Measurements from ENCODE around the gene STX4.

Gene STX4

DNA sequence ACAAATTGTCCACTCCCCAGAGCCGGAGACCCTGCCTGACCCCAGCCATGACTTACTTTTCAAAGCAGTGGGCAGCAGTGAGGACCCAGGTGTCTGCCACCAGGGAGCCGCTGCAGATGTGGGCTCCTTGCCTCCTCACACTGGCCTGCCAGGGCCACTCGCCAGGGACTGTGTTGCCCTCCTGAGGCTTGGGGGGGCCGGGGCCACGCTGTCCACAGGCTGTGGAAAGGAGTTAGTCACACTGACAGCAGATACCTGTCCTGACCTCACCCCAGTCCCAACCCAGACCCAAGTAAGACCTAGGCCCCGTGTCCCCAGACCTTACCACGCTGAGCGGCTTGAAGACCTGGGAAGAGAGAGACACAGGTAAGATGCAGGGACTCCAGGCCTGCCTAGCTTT lies 54.1 kb downstream of the STX4 start:
- H3K4me1 Mint-ChIP-seq (ENCODE audit: low read depth) = peaks cover under 1% of the 10 kb centered on the region
- no peak overlapping the region for H3K4me3 Mint-ChIP-seq
- peaks cover 11% of the 10 kb centered on the region for H3K36me3 Mint-ChIP-seq (ENCODE audit: low read depth)
- H3K27me3 Mint-ChIP-seq (ENCODE audit: low read depth) = no peaks in the 10 kb centered on the region
- H3K9me3 Mint-ChIP-seq = no peaks in the 10 kb centered on the region
- no peak overlapping the region for H3K27ac Mint-ChIP-seq

DNA sequence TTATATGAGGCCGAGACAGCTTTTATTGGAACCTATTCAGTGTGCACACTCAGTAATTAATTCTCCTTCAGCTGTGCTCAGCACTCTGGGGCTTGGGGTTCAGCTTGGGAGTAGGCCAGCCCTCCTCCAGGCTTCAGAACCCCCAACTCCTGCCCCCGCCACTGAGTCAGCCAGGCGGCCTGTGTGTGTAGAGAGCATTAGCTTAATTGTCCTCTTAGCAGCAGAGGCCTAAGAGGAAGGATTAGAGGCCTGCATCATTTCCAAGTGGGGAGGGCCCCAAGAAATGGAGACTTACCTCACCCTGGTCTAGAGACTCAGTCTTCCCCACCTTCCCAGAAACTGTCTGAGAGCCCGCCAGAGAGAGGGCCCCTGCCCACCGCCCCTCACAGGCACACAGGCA lies 54.6 kb downstream of the STX4 start:
- no peaks in the 10 kb centered on the region for H3K9me3 Mint-ChIP-seq
- no peak overlapping the region for H3K4me3 Mint-ChIP-seq
- no peak overlapping the region for H3K27ac Mint-ChIP-seq
- H3K36me3 Mint-ChIP-seq (ENCODE audit: low read depth) = peaks cover 12% of the 10 kb centered on the region
- peaks cover 4% of the 10 kb centered on the region for H3K4me1 Mint-ChIP-seq (ENCODE audit: low read depth)
- no peaks in the 10 kb centered on the region for H3K27me3 Mint-ChIP-seq (ENCODE audit: low read depth)

DNA sequence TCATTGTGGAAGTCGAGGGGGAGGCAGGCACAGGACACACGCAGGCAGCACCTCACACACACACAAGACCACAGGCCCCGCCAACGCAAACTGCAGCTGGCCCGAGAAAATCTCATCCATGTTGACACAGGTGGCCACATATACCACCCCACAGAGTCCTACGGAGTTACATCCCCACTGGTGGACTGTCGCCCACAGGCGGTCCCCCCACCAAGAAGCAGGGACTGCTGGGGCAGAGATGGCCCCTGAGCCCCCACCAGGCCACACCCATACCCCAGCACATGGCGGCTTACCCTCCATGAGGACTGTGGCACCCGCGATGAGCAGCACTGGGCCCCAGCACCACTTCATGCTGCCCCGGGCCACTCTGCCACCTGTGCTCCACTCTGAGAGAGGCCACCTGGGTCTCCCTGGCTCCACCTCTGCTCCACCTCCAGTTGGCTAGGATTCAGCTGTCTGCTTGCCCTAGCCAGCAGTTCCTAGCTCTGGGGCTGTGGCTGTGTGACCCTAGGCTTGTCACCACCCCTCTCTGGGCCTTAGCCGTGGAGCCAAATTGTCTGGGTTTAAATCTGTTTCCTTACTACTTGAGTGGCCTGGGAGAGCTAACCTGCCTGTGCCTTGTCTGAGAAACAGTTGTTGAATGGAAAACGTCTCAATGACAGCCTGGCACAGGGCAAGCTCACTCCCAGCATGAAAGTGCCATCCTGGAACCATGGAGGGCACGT lies 55.3 kb downstream of the STX4 start, which contains the start of gene PRSS53:
PRSS53 (minus strand) TSS at position 485 of the 725 bp plus-strand sequence; CDS start at position 351, 134 bp downstream.
- Mint-ChIP-seq H3K9me3 (no peaks in the 10 kb centered on the region), H3K4me1 (ENCODE audit: low read depth) (peaks cover 5% of the 10 kb centered on the region), H3K4me3 (no peak within 1 kb of the TSS), H3K36me3 (ENCODE audit: low read depth) (peaks cover 12% of the 10 kb centered on the region), H3K27ac (no peak within 1 kb of the TSS), H3K27me3 (ENCODE audit: low read depth) (no peaks in the 10 kb centered on the region)

GRCh38 chr16:31089199-31089598 lies 55.8 kb downstream of the STX4 start:
- H3K36me3 Mint-ChIP-seq (ENCODE audit: low read depth) = peaks cover 13% of the 10 kb centered on the region
- H3K9me3 Mint-ChIP-seq = no peaks in the 10 kb centered on the region
- H3K27ac Mint-ChIP-seq = no peak overlapping the region
- H3K27me3 Mint-ChIP-seq (ENCODE audit: low read depth) = no peaks in the 10 kb centered on the region
- H3K4me1 Mint-ChIP-seq (ENCODE audit: low read depth) = peaks cover 10% of the 10 kb centered on the region
- no peak overlapping the region for H3K4me3 Mint-ChIP-seq
